Dermis microvascular lymphatic vessel endothelial cell (primary cell): ENCODE results near the gene VKORC1. TPM values are rescaled to one million over a fixed set of nuclear protein-coding genes. Genes with fewer than 3 reads are reported as not detected.

Experiments
- DNase-seq, 2 donors: peaks; one replicate each; pipeline versions ENCODE4 v3.0.0 to v3.0.0-alpha.2; 2010; ENCODE audit warnings: low read depth in 2 of 2
- total RNA-seq: library from RNA; depleted of rRNA; stranded (reverse); fragments of >200 nt; gene quantifications from 2 replicates; pipeline ENCODE4 v1.2.1, GENCODE V29; 2014

VKORC1 gene
- total RNA-seq, 1 donor from 2014 or later = 59.8 TPM

DNA sequence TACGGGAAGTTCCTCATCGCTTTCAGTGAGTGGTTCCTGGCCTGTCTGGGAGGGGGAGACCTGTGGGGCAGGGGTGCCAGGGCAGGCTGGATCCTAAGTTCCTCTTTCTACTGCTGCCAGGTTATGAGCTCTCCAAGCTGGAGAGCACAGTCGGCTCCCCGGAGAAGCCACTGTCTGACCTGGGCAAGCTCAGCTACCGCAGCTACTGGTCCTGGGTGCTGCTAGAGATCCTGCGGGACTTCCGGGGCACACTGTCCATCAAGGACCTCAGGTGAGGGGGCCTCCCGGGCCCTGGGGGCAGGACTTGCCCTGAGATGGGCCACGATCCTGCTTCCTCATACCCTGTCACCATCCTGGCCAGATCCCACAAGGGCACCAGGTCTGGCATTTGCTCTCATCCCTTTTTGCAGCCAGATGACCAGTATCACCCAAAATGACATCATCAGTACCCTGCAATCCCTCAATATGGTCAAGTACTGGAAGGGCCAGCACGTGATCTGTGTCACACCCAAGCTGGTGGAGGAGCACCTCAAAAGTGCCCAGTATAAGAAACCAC is 35.8 kb upstream of the VKORC1 start:
- DNase-seq = no peak

DNA sequence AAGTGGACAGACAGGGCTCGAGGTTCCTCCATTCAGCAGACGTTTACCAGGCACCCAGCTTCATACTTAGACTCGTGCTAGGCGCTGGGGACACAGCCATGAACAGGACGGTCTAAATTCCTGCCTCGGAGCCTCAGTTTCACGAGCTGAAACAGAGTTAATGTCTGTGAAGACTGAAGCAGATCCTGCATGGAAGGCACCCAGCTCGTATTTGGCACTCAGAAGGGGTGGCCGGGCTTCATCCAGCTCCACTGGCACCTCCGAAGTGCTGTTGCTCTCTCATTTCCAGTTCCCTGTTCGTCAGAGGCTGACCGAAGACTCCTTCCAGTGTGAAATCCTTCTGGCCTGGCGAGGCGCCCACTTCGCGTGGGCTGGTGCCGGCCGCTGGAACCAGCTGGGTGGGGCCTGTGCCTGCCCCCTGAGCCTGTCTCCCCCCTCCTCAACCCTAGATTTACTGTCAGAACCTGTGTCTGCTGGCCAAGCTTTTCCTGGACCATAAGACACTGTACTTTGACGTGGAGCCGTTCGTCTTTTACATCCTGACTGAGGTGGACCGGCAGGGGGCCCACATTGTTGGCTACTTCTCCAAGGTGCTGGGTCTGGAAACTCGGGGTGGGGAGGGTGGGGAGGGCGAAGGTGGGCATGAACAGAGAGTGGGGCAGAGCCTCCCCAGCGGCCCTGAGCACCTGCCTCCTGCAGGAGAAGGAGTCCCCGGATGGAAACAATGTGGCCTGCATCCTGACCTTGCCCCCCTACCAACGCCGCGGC is 35.2 kb upstream of the VKORC1 start:
- DNase-seq = no peak

DNA sequence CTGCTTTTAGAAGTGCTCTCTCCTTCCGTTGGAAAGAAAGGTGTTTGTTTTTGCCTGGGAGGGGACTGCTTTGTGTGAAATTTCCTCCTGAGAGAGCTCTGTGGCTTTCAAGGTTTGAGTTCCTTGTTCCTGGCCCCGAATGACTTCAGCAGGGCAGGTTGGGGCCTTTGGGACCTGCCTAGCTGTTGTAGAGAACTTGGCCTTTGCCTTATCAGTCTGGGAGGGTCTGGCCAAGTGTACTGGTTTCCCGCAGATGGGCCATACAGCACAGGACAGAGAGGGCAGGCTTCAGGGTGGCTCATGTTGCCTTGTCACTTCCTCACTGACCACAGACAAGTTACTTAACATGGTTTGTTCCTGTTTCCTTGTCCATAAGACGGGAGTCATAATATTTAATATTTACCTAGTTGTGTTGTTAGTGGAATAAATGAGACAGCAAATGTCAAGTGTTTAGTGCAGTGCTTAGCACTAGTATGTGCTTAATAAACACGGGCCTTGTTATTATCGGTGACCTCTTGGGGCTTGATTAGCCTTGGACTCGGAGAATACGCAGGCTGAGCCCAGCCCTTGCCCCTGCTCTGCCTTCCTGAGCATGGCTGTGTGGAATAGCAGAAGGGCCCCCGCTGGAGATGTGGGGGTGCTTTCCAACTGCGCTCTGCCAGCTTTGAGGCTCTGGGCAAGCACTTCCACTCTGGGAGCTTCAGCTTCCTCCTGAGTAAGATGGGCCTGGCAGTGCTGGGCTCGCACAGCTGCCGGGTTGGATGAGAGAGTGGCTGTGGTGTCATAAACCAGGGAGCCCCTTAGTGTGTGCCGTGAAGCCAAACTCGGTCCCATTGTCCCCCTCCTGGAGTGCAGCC is 34.3 kb upstream of the VKORC1 start:
- no peak for DNase-seq

DNA sequence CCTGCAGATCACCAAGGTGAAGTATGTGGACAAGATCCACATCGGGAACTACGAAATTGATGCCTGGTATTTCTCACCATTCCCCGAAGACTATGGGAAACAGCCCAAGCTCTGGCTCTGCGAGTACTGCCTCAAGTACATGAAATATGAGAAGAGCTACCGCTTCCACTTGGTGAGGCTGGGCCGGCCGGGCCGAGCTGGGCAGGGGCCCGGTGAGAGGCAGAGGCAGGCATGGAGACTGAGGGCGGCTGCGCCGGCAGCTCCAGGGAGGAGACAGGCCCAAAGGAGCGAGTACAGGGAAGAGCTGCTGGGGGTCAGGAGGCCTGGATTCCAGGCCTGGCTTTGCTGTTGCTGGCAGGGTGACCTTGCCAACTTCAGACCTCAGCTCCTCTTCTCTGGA is 32.6 kb upstream of the VKORC1 start:
- DNase-seq = no peak

DNA sequence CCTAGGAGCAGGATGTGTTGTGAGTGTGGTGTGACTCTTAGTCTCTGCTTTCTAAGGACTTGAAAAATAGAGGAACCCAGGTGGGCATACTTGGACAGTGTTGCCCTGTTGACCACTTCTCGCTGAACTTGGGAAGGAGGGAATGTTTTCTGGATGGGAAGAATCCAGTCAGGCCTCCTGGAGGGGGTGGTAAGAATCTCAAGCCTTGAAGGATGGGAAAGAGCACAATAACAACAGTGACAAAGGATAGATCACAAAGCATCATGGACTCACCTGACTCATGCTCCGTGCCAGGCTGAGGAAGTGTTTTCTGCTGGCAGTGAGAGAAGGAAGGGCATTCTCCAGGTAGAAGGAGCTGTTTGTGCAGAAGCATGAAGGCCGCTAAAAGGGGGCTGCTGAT is 31.2 kb upstream of the VKORC1 start:
- no peak for DNase-seq

DNA sequence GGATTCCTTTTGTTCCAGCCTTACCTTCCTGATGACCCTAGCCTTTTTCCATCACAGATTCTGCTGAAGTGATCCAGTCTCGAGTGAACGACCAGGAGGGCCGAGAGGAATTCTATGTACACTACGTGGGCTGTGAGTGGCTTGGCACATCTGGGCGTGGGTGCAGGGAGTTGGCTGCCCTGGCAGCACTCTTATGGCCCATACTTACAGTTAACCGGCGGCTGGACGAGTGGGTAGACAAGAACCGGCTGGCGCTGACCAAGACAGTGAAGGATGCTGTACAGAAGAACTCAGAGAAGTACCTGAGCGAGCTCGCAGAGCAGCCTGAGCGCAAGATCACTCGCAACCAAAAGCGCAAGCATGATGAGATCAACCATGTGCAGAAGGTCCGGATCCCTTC is 25.5 kb upstream of the VKORC1 start:
- no peak for DNase-seq

DNA sequence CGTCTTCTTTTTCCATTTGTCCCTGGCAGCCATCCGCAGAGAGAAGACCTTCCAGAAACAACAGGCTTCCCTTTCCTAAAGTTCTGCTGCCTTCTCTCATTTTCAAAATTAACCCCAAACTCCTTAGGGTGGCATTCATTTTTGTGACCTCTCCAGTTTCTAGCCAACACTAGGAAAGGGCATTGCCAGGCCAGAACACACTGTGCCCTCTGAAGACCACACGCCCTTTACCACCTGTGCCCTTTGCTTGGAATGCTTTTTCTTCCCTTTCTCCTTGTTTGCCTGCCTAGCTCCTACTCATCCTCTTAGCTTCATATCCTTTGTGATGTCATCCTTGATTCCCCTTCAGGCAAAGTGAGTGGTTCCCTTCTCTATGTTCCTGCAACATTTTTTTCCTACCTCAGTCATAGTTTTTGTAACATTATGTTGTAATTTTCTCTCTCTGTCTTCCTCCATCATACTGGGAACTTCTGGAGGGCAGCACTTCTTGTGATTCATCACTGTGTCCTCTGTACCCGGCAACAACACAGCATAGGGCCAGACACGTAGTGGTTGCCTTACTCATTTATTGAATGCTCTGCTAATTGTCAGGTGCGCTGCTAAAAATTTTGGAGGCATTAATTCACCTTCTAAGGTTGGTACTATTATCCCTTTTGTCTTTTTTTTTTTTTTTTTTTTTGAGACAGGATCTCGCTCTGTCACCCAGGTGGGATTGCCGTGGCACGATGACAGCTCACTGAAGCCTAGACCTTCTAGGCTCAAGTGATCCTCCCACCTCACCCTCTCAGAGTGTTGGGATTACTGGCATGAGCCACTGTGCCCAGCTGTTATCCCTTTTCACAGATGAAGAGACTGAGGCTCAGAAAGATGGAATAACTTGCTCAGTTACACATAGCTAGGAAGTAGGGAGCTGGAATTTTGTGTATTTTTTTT is 23.9 kb upstream of the VKORC1 start:
- DNase-seq = no peak

DNA sequence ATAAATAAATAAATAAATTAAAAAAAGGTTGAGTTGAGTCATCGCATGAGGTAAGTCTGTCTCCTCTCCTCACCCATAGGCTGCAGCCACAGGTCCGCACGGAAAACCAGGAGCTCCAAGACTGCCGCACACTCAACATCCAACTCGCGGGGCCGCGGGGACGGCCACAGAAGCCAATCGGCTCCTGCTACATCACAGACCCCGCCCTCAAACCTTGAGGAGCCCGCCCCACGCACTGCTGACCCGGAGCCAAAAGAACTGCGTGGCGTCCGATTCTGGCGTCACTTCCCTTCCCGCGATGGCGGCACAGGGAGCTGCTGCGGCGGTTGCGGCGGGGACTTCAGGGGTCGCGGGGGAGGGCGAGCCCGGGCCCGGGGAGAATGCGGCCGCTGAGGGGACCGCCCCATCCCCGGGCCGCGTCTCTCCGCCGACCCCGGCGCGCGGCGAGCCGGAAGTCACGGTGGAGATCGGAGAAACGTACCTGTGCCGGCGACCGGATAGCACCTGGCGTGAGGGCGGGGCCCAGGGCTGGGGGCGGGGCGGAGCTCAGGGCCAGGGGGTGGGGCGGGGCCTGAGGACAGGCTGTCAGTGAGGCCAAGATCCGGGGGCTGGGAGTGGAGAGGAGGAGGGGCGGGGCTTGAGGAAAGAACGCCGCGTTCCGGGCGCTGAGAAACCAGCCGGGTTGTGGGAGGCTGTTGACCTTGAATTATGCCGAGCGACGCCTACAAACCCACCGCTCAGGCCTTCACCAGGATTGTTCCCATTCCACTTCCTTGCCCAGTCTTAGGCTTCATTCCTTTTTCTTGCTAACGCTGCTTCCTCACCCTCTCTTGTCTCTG is 23.0 kb upstream of the VKORC1 start, which contains the start of gene KAT8:
Gene KAT8 (plus strand): TSS at position 281 of the 839 bp plus-strand sequence. CDS start 18 bp downstream, at position 299.
- DNase-seq = peak; percentile 92 to 99

DNA sequence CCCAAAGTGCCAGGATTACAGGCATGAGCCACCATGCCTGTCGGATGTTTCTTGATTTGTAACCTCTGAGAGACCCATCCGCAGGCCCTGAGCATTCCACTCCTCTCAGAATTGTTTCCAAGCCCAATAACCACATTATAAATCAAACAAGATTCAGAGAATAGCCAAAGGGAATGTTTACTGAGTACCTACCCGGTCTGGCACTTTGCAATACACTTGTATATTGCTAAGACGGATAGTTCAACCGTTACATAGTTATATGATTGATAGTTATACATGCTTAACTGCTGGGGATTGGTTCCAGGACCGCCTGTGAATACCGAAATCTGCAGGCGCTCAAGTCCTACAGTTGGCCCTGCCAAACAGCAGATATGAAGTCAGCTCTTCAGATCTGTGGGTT is 19.9 kb upstream of the VKORC1 start:
- no peak for DNase-seq

DNA sequence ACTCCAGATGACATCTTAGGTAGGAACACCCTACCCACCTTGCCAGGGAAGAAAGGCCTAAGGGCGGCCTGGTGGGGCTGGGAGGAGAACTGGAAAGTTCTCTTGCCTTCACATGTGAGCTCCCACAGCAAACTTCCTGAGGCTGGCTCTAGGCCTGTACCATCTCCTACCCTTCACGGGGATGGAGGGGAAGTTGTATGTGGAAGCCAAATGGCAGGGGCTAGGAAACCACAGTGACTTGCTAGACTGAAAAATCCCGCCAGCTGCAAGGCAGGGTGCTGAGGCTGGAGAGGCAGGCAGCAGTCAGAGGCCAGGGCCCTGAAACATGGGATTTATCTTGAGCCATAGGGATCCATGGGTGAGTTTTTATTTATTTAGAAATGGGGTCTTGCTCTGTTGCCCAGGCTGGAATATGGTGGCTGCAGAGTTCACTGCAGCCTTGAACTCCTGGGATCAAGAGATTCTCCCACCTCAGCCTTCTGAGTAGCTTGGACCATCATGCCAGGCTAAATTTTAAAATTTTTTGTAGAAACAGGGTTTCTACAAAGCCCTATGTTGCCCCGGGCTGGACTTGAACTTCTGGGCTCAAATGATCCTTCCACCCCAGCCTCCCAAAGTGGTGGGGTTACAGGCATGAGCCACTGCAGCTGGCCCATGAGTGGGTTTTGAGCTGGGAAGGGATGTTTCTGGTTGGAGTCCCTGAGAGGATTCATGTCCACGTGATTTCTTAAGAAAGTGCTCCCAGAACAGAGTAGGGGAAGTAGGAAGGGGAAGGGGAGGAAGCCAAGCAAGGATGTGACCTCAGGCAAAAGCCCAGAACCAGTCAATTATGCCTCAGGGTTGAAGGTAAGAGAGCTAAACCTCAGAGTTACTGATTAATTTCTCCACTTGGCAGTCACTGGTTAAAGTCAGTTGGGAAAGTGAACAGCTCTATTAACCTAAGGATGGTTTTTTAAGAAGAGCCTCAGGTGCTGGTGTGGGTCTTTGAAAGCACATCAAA is 18.8 kb upstream of the VKORC1 start:
- no peak for DNase-seq

DNA sequence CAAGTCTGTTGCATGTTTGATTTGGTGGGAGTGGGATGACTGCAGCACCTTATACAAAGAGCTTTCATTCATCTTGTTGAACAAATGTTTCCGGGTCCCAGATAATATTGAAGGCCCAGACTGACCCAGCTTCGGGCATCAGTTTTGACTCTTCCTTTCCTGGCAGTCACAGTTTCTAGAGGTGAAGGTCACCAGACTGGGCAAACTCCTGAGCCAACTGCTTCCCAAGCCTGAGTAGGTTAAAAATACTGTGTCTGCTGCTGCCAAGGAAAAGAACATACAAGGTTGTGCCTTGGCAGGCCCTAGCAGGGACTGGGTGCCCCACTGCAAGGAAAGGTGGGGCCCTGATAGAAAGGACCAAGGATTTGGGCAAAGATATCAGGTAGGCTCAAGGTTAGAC is 18.1 kb upstream of the VKORC1 start:
- no peak for DNase-seq

DNA sequence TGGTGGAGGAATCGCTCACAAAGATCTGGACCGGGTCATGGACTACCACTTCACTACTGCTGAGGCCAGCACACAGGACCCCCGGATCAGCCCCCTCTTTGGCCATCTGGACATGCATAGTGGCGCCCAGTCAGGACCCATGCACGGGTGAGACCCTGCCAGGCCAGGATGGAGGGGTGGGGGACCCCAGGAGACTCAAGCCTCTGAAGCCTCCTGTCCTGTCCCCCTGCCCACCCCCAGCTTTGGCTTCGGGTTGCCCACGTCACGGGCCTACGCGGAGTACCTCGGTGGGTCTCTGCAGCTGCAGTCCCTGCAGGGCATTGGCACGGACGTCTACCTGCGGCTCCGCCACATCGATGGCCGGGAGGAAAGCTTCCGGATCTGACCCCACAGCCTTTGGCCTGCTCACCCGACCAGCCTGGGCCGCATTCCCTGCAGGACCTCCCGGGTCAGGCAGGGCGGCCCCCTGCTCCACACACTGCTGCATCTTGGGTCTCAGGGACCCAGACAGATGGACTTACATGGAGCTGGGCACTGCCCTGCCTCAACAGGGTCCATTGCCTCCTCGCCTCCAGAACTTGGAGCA is 17.4 kb upstream of the VKORC1 start:
- DNase-seq = no peak

DNA sequence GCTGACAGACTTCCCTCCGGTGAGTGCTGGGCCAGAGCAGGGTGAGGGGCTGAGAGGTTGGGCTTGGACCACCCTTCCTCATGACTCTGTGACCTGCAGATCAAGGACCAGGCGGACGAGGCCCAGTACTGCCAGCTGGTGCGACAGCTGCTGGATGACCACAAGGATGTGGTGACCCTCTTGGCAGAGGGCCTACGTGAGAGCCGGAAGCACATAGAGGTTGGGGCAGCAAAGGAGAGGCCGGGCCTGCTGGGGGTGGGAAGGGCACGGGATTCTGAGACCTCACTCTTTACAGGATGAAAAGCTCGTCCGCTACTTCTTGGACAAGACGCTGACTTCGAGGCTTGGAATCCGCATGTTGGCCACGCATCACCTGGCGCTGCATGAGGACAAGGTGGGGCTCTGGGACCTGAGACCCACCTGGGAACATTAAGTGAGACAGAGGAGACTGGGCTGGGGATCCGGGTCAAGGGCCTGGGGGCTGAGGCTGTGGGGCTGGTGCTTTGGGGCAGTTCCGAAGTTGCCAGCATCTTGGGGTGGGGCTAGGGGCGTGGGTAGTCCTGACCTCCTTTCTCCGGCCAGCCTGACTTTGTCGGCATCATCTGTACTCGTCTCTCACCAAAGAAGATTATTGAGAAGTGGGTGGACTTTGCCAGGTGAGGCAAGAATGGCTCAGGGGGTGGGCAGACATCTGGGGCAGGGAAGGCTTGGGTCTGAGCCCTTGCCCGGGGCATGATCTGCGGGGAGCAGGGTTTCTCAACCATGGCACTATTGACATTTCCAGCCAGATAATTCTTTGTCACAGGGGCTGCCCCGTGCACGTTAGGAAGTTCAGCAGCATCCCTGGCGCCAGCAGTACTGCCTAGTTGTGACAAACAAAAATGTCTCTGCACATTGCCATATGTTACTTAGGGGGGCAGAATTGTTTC is 15.8 kb upstream of the VKORC1 start:
- no peak for DNase-seq

DNA sequence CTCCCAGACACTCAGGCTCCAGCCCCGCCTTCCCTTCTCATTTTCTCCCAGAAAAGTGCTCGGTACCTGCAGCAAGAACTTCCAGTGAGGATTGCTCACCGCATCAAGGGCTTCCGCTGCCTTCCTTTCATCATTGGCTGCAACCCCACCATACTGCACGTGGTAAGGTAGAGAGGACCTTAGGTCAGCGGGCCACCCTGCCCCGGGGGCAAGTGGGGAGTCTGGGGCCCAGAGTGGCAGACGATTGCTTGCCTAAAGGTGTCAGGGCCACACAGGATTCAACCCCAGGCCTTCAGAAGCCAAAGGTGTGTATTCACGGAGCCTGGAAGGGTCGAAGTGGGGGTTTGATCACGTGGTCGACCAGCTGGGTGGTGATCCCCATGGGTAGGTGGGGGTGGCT is 15.0 kb upstream of the VKORC1 start:
- no peak for DNase-seq

DNA sequence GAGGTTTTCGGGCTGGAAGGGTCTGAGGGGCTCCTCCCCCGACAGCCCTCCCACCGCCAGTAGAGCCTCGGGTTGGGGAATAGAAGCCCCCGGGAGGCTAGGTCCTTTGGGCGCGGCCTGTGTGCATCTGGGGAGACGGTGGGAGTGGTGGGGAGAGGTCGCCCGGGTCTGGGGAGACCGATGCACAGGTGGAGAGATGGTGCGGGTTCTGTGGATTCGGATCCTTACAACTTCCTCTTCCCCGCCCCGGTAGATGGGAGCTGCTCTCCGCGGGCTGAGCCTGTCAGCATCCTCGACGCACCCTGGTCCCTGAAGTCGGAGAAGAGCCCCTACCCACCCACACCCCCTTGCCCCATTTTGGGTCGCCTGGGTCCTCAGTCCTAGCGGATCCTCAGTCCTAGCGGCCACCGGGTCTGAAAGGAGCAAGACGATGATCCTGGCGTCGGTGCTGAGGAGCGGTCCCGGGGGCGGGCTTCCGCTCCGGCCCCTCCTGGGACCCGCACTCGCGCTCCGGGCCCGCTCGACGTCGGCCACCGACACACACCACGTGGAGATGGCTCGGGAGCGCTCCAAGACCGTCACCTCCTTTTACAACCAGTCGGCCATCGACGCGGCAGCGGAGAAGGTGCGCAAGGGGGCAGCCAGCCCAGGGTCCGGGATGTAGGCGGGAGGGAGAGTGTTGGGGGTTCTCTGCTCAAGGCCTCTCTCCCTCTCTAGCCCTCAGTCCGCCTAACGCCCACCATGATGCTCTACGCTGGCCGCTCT is 14.4 kb upstream of the VKORC1 start:
- DNase-seq = no peak

DNA sequence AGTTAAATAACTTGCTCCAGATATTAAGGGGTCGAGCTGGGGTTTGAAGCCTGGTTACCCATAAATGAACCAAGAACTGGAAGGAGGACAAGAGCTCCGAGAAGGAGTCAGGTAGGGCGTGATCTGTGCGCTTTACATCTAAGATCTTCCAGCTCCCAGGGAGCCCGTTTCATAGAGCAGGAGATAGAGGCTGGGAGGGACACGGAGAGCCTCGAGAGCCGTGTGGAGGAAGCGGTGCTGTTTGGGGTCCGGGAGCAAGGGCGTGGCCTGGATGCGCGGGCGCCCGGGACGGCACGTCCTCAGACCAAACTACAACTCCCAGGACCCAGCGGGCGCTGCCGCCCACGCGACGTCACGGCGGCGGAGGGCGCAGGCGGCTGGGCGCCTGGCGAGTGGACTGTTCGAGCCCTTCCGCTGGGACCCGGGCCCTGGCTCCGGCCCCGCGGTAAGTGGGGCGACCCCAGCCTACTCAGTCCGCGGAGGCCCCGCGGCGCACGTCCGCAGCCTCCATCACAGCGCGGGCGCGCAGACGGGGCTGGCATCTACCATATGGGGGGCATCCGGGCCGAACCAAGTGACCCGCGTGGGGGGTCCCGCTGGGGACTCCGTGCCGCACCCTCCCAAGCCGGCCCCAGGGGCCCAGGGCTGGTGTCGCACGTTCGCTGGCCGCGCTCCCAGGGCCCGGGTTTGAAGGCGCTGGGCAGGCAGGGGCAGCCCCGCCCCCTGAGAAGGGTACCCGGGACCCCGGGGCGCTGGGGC is 13.6 kb upstream of the VKORC1 start, which contains the start of gene BCKDK:
Gene BCKDK (plus strand): TSS at position 352 of the 759 bp plus-strand sequence. CDS start 838 bp downstream, outside the sequence.
- peak; percentile 27 to 70 for DNase-seq
